ENCODE measurements around the gene IER5L. TPM values are rescaled to one million over a fixed set of nuclear protein-coding genes. Genes with fewer than 3 reads are reported as not detected.

IER5L gene
- total RNA-seq, 2 donors from 2014 or later: 6.8 to 8.1 TPM

DNA sequence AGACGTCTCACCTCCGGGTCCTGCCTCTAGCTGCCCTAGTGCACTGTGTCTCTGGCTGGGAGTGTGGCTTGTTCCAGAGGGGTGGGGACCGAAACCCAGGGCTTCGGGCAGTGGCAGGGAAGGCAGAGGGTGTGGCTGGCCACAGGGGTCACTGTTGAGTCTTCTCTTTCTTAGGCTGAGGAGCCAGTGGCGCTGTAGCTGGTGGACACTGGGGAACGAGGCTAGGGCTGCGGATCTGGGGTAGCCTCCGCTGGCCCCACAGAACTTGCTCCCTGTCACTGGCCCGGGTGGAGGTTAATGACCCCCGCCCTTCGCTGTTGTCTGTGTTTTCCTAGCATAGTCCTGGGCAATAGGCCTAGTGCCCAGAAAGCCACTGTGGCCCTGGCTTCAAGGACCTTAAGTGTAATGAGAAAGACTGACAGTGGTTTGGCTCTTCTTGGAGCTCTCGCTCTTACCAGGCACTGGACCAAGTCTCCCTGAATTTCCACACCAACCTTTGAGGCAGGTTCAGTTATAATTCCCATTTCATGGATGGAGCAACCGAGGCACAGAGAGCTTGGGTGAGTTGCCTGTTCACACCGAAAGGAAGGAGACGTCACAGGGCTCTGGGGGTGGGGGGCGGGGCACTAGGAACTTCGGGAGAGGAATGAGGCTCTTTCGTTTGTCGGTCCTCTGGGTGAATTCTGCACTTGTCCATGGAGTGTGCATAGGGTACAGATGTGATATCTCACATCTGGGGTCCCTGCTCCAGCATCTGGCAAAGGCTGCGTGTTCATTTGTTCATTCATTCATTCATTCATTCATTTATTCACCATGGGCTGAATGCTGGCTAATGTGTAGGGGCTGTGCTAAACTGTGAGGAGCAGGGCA is 4.8 kb upstream of the IER5L start:
- peaks cover 5% of the 10 kb centered on the region for H3K9me3 ChIP-seq (ENCODE audit: control insufficient read depth, low read length)
- H3K27me3 Mint-ChIP-seq (ENCODE audit: insufficient read depth): peaks cover 62% of the 10 kb centered on the region
- DNase-seq: peak; percentile 94
- peak overlapping the region; percentile 26 for H3K27ac Mint-ChIP-seq
- H3K36me3 ChIP-seq (ENCODE audit: control insufficient read depth, insufficient read depth, low read length): no peaks in the 10 kb centered on the region
- no peak overlapping the region for H3K9ac ChIP-seq (ENCODE audit: extremely low read depth, low read length, poor library complexity, severe bottlenecking)
- TF ChIP-seq, protein P1, sequence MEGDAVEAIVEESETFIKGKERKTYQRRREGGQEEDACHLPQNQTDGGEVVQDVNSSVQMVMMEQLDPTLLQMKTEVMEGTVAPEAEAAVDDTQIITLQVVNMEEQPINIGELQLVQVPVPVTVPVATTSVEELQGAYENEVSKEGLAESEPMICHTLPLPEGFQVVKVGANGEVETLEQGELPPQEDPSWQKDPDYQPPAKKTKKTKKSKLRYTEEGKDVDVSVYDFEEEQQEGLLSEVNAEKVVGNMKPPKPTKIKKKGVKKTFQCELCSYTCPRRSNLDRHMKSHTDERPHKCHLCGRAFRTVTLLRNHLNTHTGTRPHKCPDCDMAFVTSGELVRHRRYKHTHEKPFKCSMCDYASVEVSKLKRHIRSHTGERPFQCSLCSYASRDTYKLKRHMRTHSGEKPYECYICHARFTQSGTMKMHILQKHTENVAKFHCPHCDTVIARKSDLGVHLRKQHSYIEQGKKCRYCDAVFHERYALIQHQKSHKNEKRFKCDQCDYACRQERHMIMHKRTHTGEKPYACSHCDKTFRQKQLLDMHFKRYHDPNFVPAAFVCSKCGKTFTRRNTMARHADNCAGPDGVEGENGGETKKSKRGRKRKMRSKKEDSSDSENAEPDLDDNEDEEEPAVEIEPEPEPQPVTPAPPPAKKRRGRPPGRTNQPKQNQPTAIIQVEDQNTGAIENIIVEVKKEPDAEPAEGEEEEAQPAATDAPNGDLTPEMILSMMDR (conservative IDR thresholded peaks at IDR 0.05): peak; percentile 88
- H3K4me3 ChIP-seq (ENCODE audit: low read length): no peak overlapping the region
- no peaks in the 10 kb centered on the region for H3K9me3 Mint-ChIP-seq
- no peak overlapping the region for H3K27ac ChIP-seq (ENCODE audit: low read depth, low read length)
- peak overlapping the region; percentile 26 for H3K4me3 Mint-ChIP-seq
- peaks cover 48% of the 10 kb centered on the region for H3K4me1 Mint-ChIP-seq
- H3K4me1 ChIP-seq (ENCODE audit: control insufficient read depth, insufficient read depth, low read length): peaks cover 27% of the 10 kb centered on the region
- H3K36me3 Mint-ChIP-seq (ENCODE audit: low read depth): no peaks in the 10 kb centered on the region
- H3K27me3 ChIP-seq (ENCODE audit: control insufficient read depth, insufficient read depth, low read length, poor library complexity, severe bottlenecking): peaks cover 23% of the 10 kb centered on the region
- 39 to 59% methylated on average over 8 to 20 of the region's 20 CpGs for WGBS, 2 experiments (ENCODE audit: insufficient coverage in 1 of 2, insufficient read length in 1 of 2)

DNA sequence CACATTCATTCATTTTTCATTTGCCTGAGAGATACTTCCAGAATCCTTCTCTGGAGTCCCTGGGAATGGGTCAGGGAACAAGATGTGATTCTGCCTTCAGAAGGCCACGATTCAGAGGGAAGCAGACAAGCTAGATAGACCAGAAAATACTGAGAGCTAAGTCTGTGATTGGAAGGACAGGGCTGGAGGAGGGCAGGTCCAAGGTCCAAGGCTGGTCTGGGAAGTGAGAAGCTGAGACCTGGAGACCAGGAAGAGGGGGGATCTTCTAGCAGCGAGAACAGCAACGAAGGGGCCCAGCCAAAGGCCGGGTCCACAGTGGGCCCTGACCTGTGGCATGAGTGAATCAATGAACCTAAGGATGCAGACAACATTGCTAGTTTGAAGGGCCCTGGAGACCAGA is 4.1 kb upstream of the IER5L start:
- Mint-ChIP-seq H3K27me3 (ENCODE audit: insufficient read depth) (peaks cover 56% of the 10 kb centered on the region), H3K4me3 (no peak overlapping the region), H3K27ac (peak overlapping the region; percentile 26), H3K9me3 (no peaks in the 10 kb centered on the region), H3K4me1 (peaks cover 48% of the 10 kb centered on the region), H3K36me3 (ENCODE audit: low read depth) (no peaks in the 10 kb centered on the region)
- DNase-seq: no peak
- Histone ChIP-seq H3K27ac (ENCODE audit: low read depth, low read length) (no peak overlapping the region), H3K9me3 (ENCODE audit: control insufficient read depth, low read length) (peaks cover 3% of the 10 kb centered on the region), H3K36me3 (ENCODE audit: control insufficient read depth, insufficient read depth, low read length) (no peaks in the 10 kb centered on the region), H3K9ac (ENCODE audit: extremely low read depth, low read length, poor library complexity, severe bottlenecking) (no peak overlapping the region), H3K27me3 (ENCODE audit: control insufficient read depth, insufficient read depth, low read length, poor library complexity, severe bottlenecking) (peaks cover 23% of the 10 kb centered on the region), H3K4me1 (ENCODE audit: control insufficient read depth, insufficient read depth, low read length) (peaks cover 27% of the 10 kb centered on the region), H3K4me3 (ENCODE audit: low read length) (no peak overlapping the region)
- WGBS, 2 experiments (ENCODE audit: insufficient coverage in 1 of 2, insufficient read length in 1 of 2): 68 to 92% methylated on average over 4 of the region's 4 CpGs
- TF ChIP-seq, protein P1 (conservative IDR thresholded peaks at IDR 0.05): no peak

DNA sequence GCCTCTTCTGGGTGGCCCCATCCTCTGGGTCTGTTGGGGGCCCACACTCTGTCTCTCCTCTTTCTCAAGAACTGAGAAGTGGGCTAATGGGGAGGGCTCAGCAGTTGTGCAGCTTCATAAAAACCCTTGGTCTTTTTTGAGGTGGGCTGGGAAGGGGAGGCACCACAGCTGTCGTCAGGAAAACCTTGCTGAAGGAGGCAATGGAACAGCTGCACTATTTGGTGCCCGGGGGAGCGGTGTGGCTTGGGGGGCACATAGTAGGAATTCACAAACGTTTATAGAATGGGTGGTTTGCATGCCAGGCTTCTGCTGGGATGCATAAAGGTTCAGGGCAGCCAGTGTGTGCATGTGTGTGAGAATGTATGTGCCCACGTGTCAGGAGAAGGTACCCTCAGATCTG is 3.2 kb upstream of the IER5L start:
- Histone ChIP-seq H3K9me3 (ENCODE audit: control insufficient read depth, low read length) (no peaks in the 10 kb centered on the region), H3K4me1 (ENCODE audit: control insufficient read depth, insufficient read depth, low read length) (peaks cover 27% of the 10 kb centered on the region), H3K9ac (ENCODE audit: extremely low read depth, low read length, poor library complexity, severe bottlenecking) (no peak overlapping the region), H3K36me3 (ENCODE audit: control insufficient read depth, insufficient read depth, low read length) (no peaks in the 10 kb centered on the region), H3K4me3 (ENCODE audit: low read length) (no peak overlapping the region), H3K27me3 (ENCODE audit: control insufficient read depth, insufficient read depth, low read length, poor library complexity, severe bottlenecking) (peaks cover 23% of the 10 kb centered on the region), H3K27ac (ENCODE audit: low read depth, low read length) (no peak overlapping the region)
- WGBS, 2 experiments (ENCODE audit: insufficient coverage in 1 of 2, insufficient read length in 1 of 2): 78 to 83% methylated on average over 4 to 5 of the region's 5 CpGs
- Mint-ChIP-seq H3K9me3 (no peaks in the 10 kb centered on the region), H3K36me3 (ENCODE audit: low read depth) (no peaks in the 10 kb centered on the region), H3K4me3 (no peak overlapping the region), H3K27ac (no peak overlapping the region), H3K4me1 (peaks cover 48% of the 10 kb centered on the region), H3K27me3 (ENCODE audit: insufficient read depth) (peaks cover 51% of the 10 kb centered on the region)
- DNase-seq: no peak
- TF ChIP-seq, protein P1 (conservative IDR thresholded peaks at IDR 0.05): no peak

Measured in endodermal cell (in vitro differentiated cells).